NCI-H146 (cell line): Measurements from ENCODE around the gene CATSPER1.

Experiments
- DNase-seq: peaks from one replicate; lab custom pipeline; 2025; lab: John Stamatoyannopoulos, UW

The CATSPER1 gene

GRCh38 chr11:65968600-65969482 is 57.4 kb downstream of the CATSPER1 start:
- no peak for DNase-seq

- no peak for DNase-seq
Observed at GRCh38 chr11:65967329-65967934, 58.8 kb downstream of the CATSPER1 start.
